Stimulated activated CD4-positive, alpha-beta T cell treated with anti-CD3 and anti-CD28 coated beads, TNF-alpha, amount 100 ng/mL, for 1 hour (primary cell): Measurements from ENCODE around the gene C1orf167.
"Not testable (repeated sequence)": the region's sequence is repeated elsewhere in the genome, so short reads cannot be mapped to it uniquely, and the experiment has no call there.

Experiments used
- DNase-seq, 3 donors: peaks; one replicate each; pipeline ENCODE4 v3.0.0-alpha.2; 2020; ENCODE audit warnings: low read depth in 3 of 3, low spot score in 1 of 3

Gene C1orf167

GRCh38 chr1:11799099-11799498, 37.1 kb downstream of the C1orf167 start:
- no peak for DNase-seq

- DNase-seq: no peak
Measured at GRCh38 chr1:11799896-11800295, 37.9 kb downstream of the C1orf167 start.

- no peak for DNase-seq
Measured at GRCh38 chr1:11800391-11800755, 38.4 kb downstream of the C1orf167 start.

GRCh38 chr1:11800756-11801433, 38.9 kb downstream of the C1orf167 start:
- no peak for DNase-seq

GRCh38 chr1:11802616-11802972, 40.6 kb downstream of the C1orf167 start:
- DNase-seq: no peak

GRCh38 chr1:11802973-11803885, 41.2 kb downstream of the C1orf167 start:
- peak; percentile 27 to 48 (median 37) for DNase-seq

GRCh38 chr1:11803924-11804665, 42.1 kb downstream of the C1orf167 start:
- DNase-seq: not testable (repeated sequence)

- DNase-seq: peak in 1 of 3 donors; percentile 22
Measured at GRCh38 chr1:11804666-11805421, 42.9 kb downstream of the C1orf167 start.

- peak; percentile 90 to 95 (median 93) for DNase-seq
Measured at GRCh38 chr1:11805422-11806306, 43.7 kb downstream of the C1orf167 start, which contains the start of the genes CLCN6 and MTHFR. Gene CLCN6, plus strand, starts transcription at chr1:11806191. Its CDS starts 72 bp downstream, at chr1:11806263. Gene MTHFR, minus strand, starts transcription at chr1:11805964. Its CDS starts 2,848 bp downstream, at chr1:11803116.

- DNase-seq: peak in 1 of 3 donors; percentile 25
Measured at GRCh38 chr1:11806307-11806936, 44.4 kb downstream of the C1orf167 start.

GRCh38 chr1:11807133-11807532, 45.1 kb downstream of the C1orf167 start:
- no peak for DNase-seq

GRCh38 chr1:11813021-11813420, 51.0 kb downstream of the C1orf167 start:
- DNase-seq: no peak

GRCh38 chr1:11817192-11817591, 55.2 kb downstream of the C1orf167 start:
- no peak for DNase-seq

GRCh38 chr1:11822091-11822490, 60.1 kb downstream of the C1orf167 start:
- DNase-seq: no peak

GRCh38 chr1:11823366-11824137, 61.6 kb downstream of the C1orf167 start:
- no peak for DNase-seq

GRCh38 chr1:11825131-11825530, 63.1 kb downstream of the C1orf167 start:
- no peak for DNase-seq

GRCh38 chr1:11826946-11827345, 65.0 kb downstream of the C1orf167 start:
- no peak for DNase-seq

GRCh38 chr1:11828511-11828910, 66.5 kb downstream of the C1orf167 start:
- DNase-seq: no peak
